AG04450 (cell line): ENCODE data around the gene PDIK1L. TPM values are rescaled to one million over a fixed set of nuclear protein-coding genes. Genes with fewer than 3 reads are reported as not detected.

Experiments
- CTCF ChIA-PET: fragments of 300-600, 350-600 bp; formaldehyde crosslinking; extraction: SDS; loops from one replicate; lab custom pipeline; 2022; ENCODE audit warnings: antibody characterized with exemption, inconsistent platforms; lab: Charles Lee
- POLR2A ChIA-PET: fragments of 350-600 bp; formaldehyde crosslinking; extraction: SDS; loops from one replicate; lab custom pipeline; 2021; ENCODE audit warnings: antibody characterized with exemption, inconsistent platforms; lab: Yijun Ruan, JAX
- DNase-seq: peaks from one replicate; pipeline ENCODE4 v3.0.0-alpha.2; 2011; ENCODE audit warnings: low read depth, low spot score
- H3K27ac ChIP-seq: one replicate; pipeline ENCODE4 v1.5.1; 2012; ENCODE audit warnings: low read depth, low read length, control low read depth
- H3K27me3 ChIP-seq: one replicate; pipeline ENCODE4 v1.6.0; 2012; ENCODE audit warnings: low read length; ENCODE audit not compliant: control insufficient read depth, insufficient read depth
- H3K4me3 ChIP-seq: 2 replicates; pipeline ENCODE4 v1.5.1; 2011; ENCODE audit warnings: mild to moderate bottlenecking, low read depth, low read length, control low read depth
- H3K9me3 ChIP-seq: 2 replicates; pipeline ENCODE4 v1.5.1; 2012; ENCODE audit warnings: low read length; ENCODE audit not compliant: control insufficient read depth, insufficient read depth
- polyA plus RNA-seq: library from polyadenylated mRNA; depleted of rRNA; stranded (reverse); fragments of >200 nt; gene quantifications from 2 replicates; pipeline ENCODE4 v1.2.3, GENCODE V29; 2011
- TF ChIP-seq, protein P1 (sequence below): IDR thresholded peaks from 2 replicates; pipeline ENCODE4 v1.5.1; 2011; ENCODE audit warnings: low read depth, low read length, control low read depth, inconsistent platforms

Gene PDIK1L
- polyA plus RNA-seq, 1 experiment, result 2.9 TPM

- H3K27me3 ChIP-seq, result peaks cover 45% of the 10 kb centered on the region
- no peaks in the 10 kb centered on the region; the same call in 1 of the 2 replicates for H3K9me3 ChIP-seq
- no peak overlapping the region for H3K4me3 ChIP-seq
- no peak overlapping the region for H3K27ac ChIP-seq
- no peak for DNase-seq
- POLR2A ChIA-PET, result no interaction called here
- TF ChIP-seq, protein P1, sequence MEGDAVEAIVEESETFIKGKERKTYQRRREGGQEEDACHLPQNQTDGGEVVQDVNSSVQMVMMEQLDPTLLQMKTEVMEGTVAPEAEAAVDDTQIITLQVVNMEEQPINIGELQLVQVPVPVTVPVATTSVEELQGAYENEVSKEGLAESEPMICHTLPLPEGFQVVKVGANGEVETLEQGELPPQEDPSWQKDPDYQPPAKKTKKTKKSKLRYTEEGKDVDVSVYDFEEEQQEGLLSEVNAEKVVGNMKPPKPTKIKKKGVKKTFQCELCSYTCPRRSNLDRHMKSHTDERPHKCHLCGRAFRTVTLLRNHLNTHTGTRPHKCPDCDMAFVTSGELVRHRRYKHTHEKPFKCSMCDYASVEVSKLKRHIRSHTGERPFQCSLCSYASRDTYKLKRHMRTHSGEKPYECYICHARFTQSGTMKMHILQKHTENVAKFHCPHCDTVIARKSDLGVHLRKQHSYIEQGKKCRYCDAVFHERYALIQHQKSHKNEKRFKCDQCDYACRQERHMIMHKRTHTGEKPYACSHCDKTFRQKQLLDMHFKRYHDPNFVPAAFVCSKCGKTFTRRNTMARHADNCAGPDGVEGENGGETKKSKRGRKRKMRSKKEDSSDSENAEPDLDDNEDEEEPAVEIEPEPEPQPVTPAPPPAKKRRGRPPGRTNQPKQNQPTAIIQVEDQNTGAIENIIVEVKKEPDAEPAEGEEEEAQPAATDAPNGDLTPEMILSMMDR, result no peak
- CTCF ChIA-PET, result interaction anchor here (1.1 to 5.1 kb wide), 2 partner anchors 11 to 13 kb away, joined by 3 to 32 read pairs; partner anchors contain the start of gene ZNF593
Observed at GRCh38 chr1:26158271-26158907, 46.8 kb downstream of the PDIK1L start.

DNA sequence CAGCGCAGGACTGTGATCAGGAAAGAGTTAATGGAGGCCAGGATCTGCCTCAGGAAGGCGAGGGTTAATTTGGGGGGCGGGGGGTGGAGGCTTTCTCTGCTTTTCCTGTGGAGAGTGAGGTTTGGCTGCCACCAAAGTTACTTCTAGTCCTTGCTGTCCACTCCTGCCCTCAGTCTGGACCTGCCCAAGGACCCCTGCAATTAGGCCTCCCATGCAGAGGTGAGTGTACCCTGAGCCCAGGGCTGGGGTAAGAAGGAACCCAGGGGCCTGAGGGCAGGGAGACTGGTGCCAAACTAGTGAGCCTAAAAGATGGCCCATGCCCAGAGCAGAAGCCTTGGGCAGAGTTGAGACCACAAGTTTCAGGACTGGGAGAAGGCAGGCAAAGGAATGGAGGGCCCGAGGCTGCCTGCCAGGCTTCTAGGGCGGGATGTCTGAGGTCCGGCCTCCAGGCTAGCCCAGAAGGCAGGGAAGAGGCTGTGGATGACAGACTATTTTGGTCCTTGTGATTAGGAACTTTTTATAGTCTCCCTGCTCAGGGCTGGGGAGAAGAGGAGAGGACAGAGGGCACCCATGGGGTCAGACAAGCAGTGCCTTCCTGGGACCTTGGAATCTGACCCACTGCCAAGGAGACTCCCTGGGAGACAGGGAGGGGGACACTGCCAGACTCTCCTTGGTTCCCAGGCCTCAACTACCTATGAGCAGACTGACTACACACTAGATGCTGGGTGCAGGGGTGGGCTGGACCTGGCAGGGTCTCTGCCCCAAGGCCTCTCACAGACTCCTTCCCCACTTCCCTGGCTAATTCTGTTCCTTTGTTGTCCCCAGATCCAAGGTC, 47.5 kb downstream of the PDIK1L start, which contains the start of gene FAM110D:
Gene FAM110D (plus strand): TSS at position 172 of the 835 bp plus-strand sequence. CDS start 2,213 bp downstream, outside the sequence.
- TF ChIP-seq, protein P1, result no peak
- Histone ChIP-seq H3K9me3 (no peaks in the 10 kb centered on the region; the same call in 1 of the 2 replicates), H3K4me3 (no peak within 1 kb of the TSS), H3K27me3 (peaks cover 39% of the 10 kb centered on the region), H3K27ac (no peak within 1 kb of the TSS)
- ChIA-PET POLR2A (no interaction called here), CTCF (no interaction called here)
- DNase-seq, result no peak

DNA sequence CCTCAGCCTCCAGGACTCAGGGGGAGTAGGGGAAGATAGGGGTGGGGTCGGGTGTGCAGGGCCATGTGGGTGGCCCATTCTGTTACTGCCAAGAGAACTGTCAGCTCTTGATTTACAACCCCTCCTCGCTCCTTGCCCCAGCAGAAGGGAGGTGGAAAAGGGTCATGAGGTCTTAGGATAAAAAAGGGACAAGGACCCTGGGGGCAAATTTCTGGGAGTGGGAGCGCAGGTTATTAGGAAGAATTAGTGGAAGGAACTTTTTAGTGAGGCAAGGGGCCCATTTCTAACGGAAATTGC, 48.1 kb downstream of the PDIK1L start:
- H3K4me3 ChIP-seq, result no peak overlapping the region
- CTCF ChIA-PET, result no interaction called here
- H3K27me3 ChIP-seq, result peaks cover 38% of the 10 kb centered on the region
- TF ChIP-seq, protein P1, result no peak
- no peaks in the 10 kb centered on the region; the same call in 1 of the 2 replicates for H3K9me3 ChIP-seq
- no peak overlapping the region for H3K27ac ChIP-seq
- POLR2A ChIA-PET, result no interaction called here
- DNase-seq, result no peak

GRCh38 chr1:26160527-26161414, 49.1 kb downstream of the PDIK1L start:
- POLR2A ChIA-PET, result interaction anchor here (0.7 kb wide), 1 partner anchor 16 kb away, joined by 3 read pairs; no protein-coding TSS in a partner anchor

More at GRCh38 chr1:26160527-26161414, 49.1 kb downstream of the PDIK1L start:
- no peaks in the 10 kb centered on the region; the same call in 1 of the 2 replicates for H3K9me3 ChIP-seq
- CTCF ChIA-PET, result interaction anchor here (1.0 to 1.1 kb wide), 2 partner anchors 28 to 256 kb away, joined by 3 read pairs; no protein-coding TSS in a partner anchor
- no peak overlapping the region for H3K4me3 ChIP-seq
- peaks cover 30% of the 10 kb centered on the region for H3K27me3 ChIP-seq
- no peak overlapping the region for H3K27ac ChIP-seq
- DNase-seq, result no peak
- TF ChIP-seq, protein P1, result no peak
